Gastrocnemius medialis (tissue), 4 donors: Measurements from ENCODE around the gene CLPSL2.

Experiments used
- CTCF ChIP-seq, 5 experiments: fragments of 450-650 bp in 3 of 5; fragments of 200-600 bp in 2 of 5; sonication (generic) in 2 of 5; IDR thresholded peaks in 4 of 5; conservative IDR thresholded peaks in 1 of 5; 1 replicate in 4 of 5; 2 replicates in 1 of 5; pipeline ENCODE4 v1.5.1; 2016 to 2019; ENCODE audit warnings: antibody characterized with exemption in 5 of 5, mild to moderate bottlenecking in 3 of 5, moderate library complexity in 3 of 5
- POLR2A ChIP-seq, 2 donors: fragments of 450-650 bp; IDR thresholded peaks; one replicate each; pipeline ENCODE4 v1.6.1; 2017; ENCODE audit warnings: antibody characterized with exemption in 2 of 2, mild to moderate bottlenecking in 2 of 2, moderate library complexity in 2 of 2

DNA sequence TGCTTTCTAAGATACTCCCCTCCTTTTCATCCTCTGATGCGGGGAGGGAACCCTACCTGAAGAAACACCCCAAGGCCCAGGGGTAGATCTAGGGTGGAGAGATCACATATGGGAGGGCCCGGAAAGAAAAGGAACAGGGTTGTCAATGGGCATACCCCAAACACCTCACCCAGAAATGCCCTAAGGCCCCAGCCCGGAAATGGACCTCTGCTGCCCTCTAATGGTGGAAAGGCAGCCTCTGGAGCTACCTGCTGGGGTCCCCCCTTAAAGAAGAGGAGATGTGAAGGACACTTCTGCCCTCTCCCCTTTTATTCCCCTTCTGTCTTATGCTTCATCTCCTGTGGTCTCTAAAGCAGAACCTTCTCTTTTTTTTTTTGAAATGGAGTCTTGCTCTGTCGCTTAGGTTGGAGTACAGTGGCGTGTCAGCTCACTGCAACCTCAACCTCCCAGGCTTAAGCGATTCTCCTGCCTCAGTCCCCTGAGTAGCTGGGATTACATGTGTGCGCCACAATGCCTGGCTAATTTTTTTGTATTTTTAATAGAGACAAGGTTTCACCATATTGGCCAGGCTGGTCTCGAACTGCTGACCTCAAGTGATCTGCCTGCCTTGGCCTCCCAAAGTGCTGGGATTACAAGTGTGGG, 40.0 kb upstream of the CLPSL2 start:
- peak; percentile 79 to 95 (median 90) for TF ChIP-seq CTCF (IDR thresholded peaks at IDR 0.05 in 4 of 5, conservative IDR thresholded peaks at IDR 0.05 in 1 of 5)
- no peak for TF ChIP-seq POLR2A (IDR thresholded peaks at IDR 0.05)
